Skin epidermis (tissue), 12 donors: ENCODE results near the gene LCNL1.

Source experiments
- H3K27ac ChIP-seq, 21 experiments: fragments of 200-600 bp; sonication (generic) in 11 of 21; one replicate each; pipeline ENCODE4 v1.5.0; 2020; ENCODE audit warnings: mild to moderate bottlenecking in 3 of 21, inconsistent platforms in 2 of 21, moderate library complexity in 2 of 21
- H3K4me3 ChIP-seq, 7 experiments: fragments of 200-600 bp; sonication (generic) in 2 of 7; one replicate each; pipeline ENCODE4 v1.5.0; 2020; ENCODE audit warnings: inconsistent platforms in 2 of 7, mild to moderate bottlenecking in 2 of 7, moderate library complexity in 1 of 7

LCNL1 gene

GRCh38 chr9:137016436-137016835 lies 33.6 kb downstream of the LCNL1 start:
- H3K27ac ChIP-seq = no peak overlapping the region

GRCh38 chr9:137017071-137017470 lies 34.3 kb downstream of the LCNL1 start:
- H3K4me3 ChIP-seq = no peak overlapping the region
- no peak overlapping the region for H3K27ac ChIP-seq

More at GRCh38 chr9:137016436-137016835, 33.6 kb downstream of the LCNL1 start:
- no peak overlapping the region for H3K4me3 ChIP-seq

- H3K27ac ChIP-seq = no peak overlapping the region
- no peak overlapping the region for H3K4me3 ChIP-seq
Observed at GRCh38 chr9:137017791-137018497, 35.2 kb downstream of the LCNL1 start.

- H3K27ac ChIP-seq = no peak overlapping the region
Observed at GRCh38 chr9:137018761-137019559, 36.2 kb downstream of the LCNL1 start.

GRCh38 chr9:137019891-137020683 lies 37.3 kb downstream of the LCNL1 start:
- Histone ChIP-seq H3K27ac (no peak overlapping the region), H3K4me3 (no peak overlapping the region)

More at GRCh38 chr9:137018761-137019559, 36.2 kb downstream of the LCNL1 start:
- H3K4me3 ChIP-seq = no peak overlapping the region

GRCh38 chr9:137020771-137021567 lies 38.2 kb downstream of the LCNL1 start:
- no peak overlapping the region for H3K27ac ChIP-seq

GRCh38 chr9:137021568-137021978 lies 38.8 kb downstream of the LCNL1 start:
- no peak overlapping the region for H3K4me3 ChIP-seq
- H3K27ac ChIP-seq = no peak overlapping the region

More at GRCh38 chr9:137020771-137021567, 38.2 kb downstream of the LCNL1 start:
- no peak overlapping the region for H3K4me3 ChIP-seq

- Histone ChIP-seq H3K27ac (no peak overlapping the region), H3K4me3 (no peak overlapping the region)
Observed at GRCh38 chr9:137021979-137022661, 39.3 kb downstream of the LCNL1 start.

GRCh38 chr9:137022662-137023008 lies 39.8 kb downstream of the LCNL1 start:
- no peak overlapping the region for H3K27ac ChIP-seq
- no peak overlapping the region for H3K4me3 ChIP-seq

GRCh38 chr9:137023157-137023556 lies 40.4 kb downstream of the LCNL1 start:
- no peak overlapping the region for H3K27ac ChIP-seq

GRCh38 chr9:137023583-137023991 lies 40.8 kb downstream of the LCNL1 start:
- H3K27ac ChIP-seq = no peak overlapping the region
- H3K4me3 ChIP-seq = no peak overlapping the region

More at GRCh38 chr9:137023157-137023556, 40.4 kb downstream of the LCNL1 start:
- H3K4me3 ChIP-seq = no peak overlapping the region

GRCh38 chr9:137025517-137025966 lies 42.7 kb downstream of the LCNL1 start:
- Histone ChIP-seq H3K4me3 (no peak overlapping the region), H3K27ac (peak overlapping the region in 3 of 21 experiments; percentile 6 to 31 (median 12))

GRCh38 chr9:137026384-137026783 lies 43.6 kb downstream of the LCNL1 start:
- Histone ChIP-seq H3K27ac (peak overlapping the region in 3 of 21 experiments; percentile 6 to 57 (median 35)), H3K4me3 (no peak overlapping the region)

GRCh38 chr9:137026828-137027227 lies 44.0 kb downstream of the LCNL1 start:
- H3K4me3 ChIP-seq = peak overlapping the region in 3 of 7 experiments; percentile 39 to 56 (median 41)
- peak overlapping the region in 8 of 21 experiments; percentile 35 to 69 (median 54) for H3K27ac ChIP-seq

GRCh38 chr9:137027369-137028262 lies 44.8 kb downstream of the LCNL1 start, which contains the start of gene ABCA2:
Gene ABCA2 (minus strand): TSS chr9:137028237. CDS start chr9:137028140, 97 bp downstream.
- H3K27ac ChIP-seq = peak within 1 kb of the TSS in 20 of 21 experiments; percentile 35 to 92 (median 74)

GRCh38 chr9:137028263-137029057 lies 45.7 kb downstream of the LCNL1 start:
- peak overlapping the region; percentile 34 to 58 (median 48) for H3K4me3 ChIP-seq
- peak overlapping the region in 19 of 21 experiments; percentile 31 to 92 (median 74) for H3K27ac ChIP-seq

More at GRCh38 chr9:137027369-137028262, 44.8 kb downstream of the LCNL1 start, which contains the start of gene ABCA2:
- peak within 1 kb of the TSS; percentile 36 to 58 (median 48) for H3K4me3 ChIP-seq
